Ishikawa (cell line): Measurements from ENCODE around the gene RAP1GAP2.

ENCODE experiments used
- CEBPB ChIP-seq: IDR thresholded peaks from 2 replicates; pipeline ENCODE4 v1.6.1; 2012
- CREB1 ChIP-seq: IDR thresholded peaks from 2 replicates; pipeline ENCODE4 v1.6.1; 2012; ENCODE audit warnings: low read depth
- EGR1 ChIP-seq: IDR thresholded peaks from 2 replicates; pipeline ENCODE4 v1.6.1; 2012
- EP300 ChIP-seq: IDR thresholded peaks from 2 replicates; pipeline ENCODE4 v1.6.1; 2012; ENCODE audit warnings: borderline replicate concordance
- FOXM1 ChIP-seq: IDR thresholded peaks from 2 replicates; pipeline ENCODE4 v1.6.1; 2012; ENCODE audit warnings: low read depth, borderline replicate concordance
- MAX ChIP-seq: IDR thresholded peaks from 2 replicates; pipeline ENCODE4 v1.6.1; 2012
- NFIC ChIP-seq: IDR thresholded peaks from 2 replicates; pipeline ENCODE4 v1.6.1; 2012
- RAD21 ChIP-seq: IDR thresholded peaks from 2 replicates; pipeline ENCODE4 v1.6.1; 2012; ENCODE audit warnings: low read depth
- REST ChIP-seq: IDR thresholded peaks from 2 replicates; pipeline ENCODE4 v1.6.1; 2012; ENCODE audit warnings: low read depth, mild to moderate bottlenecking
- TAF1 ChIP-seq: IDR thresholded peaks from 2 replicates; pipeline ENCODE4 v1.6.1; 2012; ENCODE audit warnings: low read depth, mild to moderate bottlenecking
- TCF12 ChIP-seq: IDR thresholded peaks from 2 replicates; pipeline ENCODE4 v1.6.1; 2012; ENCODE audit warnings: low read depth
- TEAD4 ChIP-seq: IDR thresholded peaks from 2 replicates; pipeline ENCODE4 v1.6.1; 2012
- USF1 ChIP-seq: IDR thresholded peaks from 2 replicates; pipeline ENCODE4 v1.6.1; 2012
- YY1 ChIP-seq: IDR thresholded peaks from 2 replicates; pipeline ENCODE4 v1.6.1; 2012; ENCODE audit warnings: low read depth
- ZBTB7A ChIP-seq: IDR thresholded peaks from 2 replicates; pipeline ENCODE4 v1.6.1; 2012; ENCODE audit warnings: low read depth

Gene RAP1GAP2

GRCh38 chr17:2935632-2936031 lies 139.4 kb downstream of the RAP1GAP2 start:
- TF ChIP-seq TAF1 (no peak), CREB1 (no peak), EGR1 (no peak), RAD21 (no peak), TEAD4 (no peak), ZBTB7A (no peak), MAX (no peak), FOXM1 (no peak), EP300 (no peak), NFIC (no peak), TCF12 (no peak)

GRCh38 chr17:2936351-2936750 lies 140.1 kb downstream of the RAP1GAP2 start:
- no peak for TF ChIP-seq ZBTB7A
- TF ChIP-seq TEAD4: no peak
- TF ChIP-seq EGR1: no peak
- no peak for TF ChIP-seq CEBPB
- no peak for TF ChIP-seq REST
- no peak for TF ChIP-seq FOXM1
- no peak for TF ChIP-seq YY1
- TF ChIP-seq USF1: no peak
- TF ChIP-seq EP300: no peak
- TF ChIP-seq RAD21: no peak
- TF ChIP-seq MAX: no peak
- TF ChIP-seq CREB1: no peak
- no peak for TF ChIP-seq TCF12
- no peak for TF ChIP-seq NFIC
- TF ChIP-seq TAF1: no peak

GRCh38 chr17:2936771-2937321 lies 140.6 kb downstream of the RAP1GAP2 start:
- TF ChIP-seq ZBTB7A: no peak
- no peak for TF ChIP-seq REST
- no peak for TF ChIP-seq CEBPB
- no peak for TF ChIP-seq CREB1
- TF ChIP-seq FOXM1: no peak
- TF ChIP-seq YY1: no peak
- no peak for TF ChIP-seq MAX
- TF ChIP-seq TAF1: no peak
- no peak for TF ChIP-seq NFIC
- no peak for TF ChIP-seq EGR1
- TF ChIP-seq USF1: no peak
- no peak for TF ChIP-seq TEAD4
- no peak for TF ChIP-seq EP300
- TF ChIP-seq TCF12: no peak
- TF ChIP-seq RAD21: no peak

- no peak for TF ChIP-seq FOXM1
- no peak for TF ChIP-seq NFIC
- TF ChIP-seq EP300: no peak
- TF ChIP-seq USF1: no peak
- no peak for TF ChIP-seq EGR1
- TF ChIP-seq TEAD4: no peak
- TF ChIP-seq ZBTB7A: no peak
- TF ChIP-seq RAD21: 0 out of 2 replicates have a peak, but pooled peaks have one; percentile 22
Observed at GRCh38 chr17:2937331-2938003, 141.2 kb downstream of the RAP1GAP2 start.

- no peak for TF ChIP-seq NFIC
- no peak for TF ChIP-seq USF1
- TF ChIP-seq REST: no peak
- TF ChIP-seq FOXM1: no peak
- TF ChIP-seq CEBPB: no peak
- no peak for TF ChIP-seq RAD21
- no peak for TF ChIP-seq TCF12
- no peak for TF ChIP-seq YY1
- no peak for TF ChIP-seq MAX
Observed at GRCh38 chr17:2939714-2940351, 143.6 kb downstream of the RAP1GAP2 start.
